Measurements from ENCODE around the gene ARVCF. TPM values are rescaled to one million over a fixed set of nuclear protein-coding genes. Genes with fewer than 3 reads are reported as not detected.

Gene ARVCF
- total and polyA plus RNA-seq, 9 of the 15 experiments (the other 6 are each of a cell fraction or from before 2014, with no cell fraction given), result 0.03 to 97.4 (median 15.6) TPM

DNA sequence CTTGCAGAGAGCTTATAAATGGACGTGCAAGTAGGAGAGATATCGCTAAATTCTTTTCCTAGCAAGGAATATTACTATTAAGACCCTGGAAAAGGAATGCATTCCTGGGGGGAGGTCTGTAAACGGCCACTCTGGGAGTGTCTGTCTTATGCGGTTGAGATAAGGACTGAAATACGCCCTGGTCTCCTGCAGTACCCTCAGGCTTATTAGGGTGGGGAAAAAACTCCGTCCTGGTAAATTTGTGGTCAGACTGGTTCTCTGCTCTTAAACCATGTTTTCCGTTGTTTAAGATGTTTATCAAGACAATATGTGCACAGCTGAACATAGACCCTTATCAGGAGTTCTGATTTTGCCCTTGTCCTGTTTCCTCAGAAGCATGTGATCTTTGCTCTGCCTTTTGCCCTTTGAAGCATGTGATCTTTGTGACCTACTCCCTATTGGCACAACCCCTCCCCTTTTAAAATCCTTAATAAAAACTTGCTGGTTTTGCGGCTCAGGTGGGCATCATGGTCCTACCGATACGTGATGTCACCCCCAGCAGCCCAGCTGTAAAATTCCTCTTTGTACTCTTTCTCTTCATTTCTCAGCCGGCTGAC lies 81.4 kb downstream of the ARVCF start (continued):
- TF ChIP-seq HDAC2 (IDR thresholded peaks at IDR 0.05), result 0 out of 2 replicates have a peak, but pooled peaks have one; percentile 10
- TF ChIP-seq TRIM28 (IDR thresholded peaks at IDR 0.05), result peak; percentile 98
- peak; percentile 96 for TF ChIP-seq ZNF445 (CRISPR knock-in tag; IDR thresholded peaks at IDR 0.05; ENCODE audit: low read depth)
- TF ChIP-seq THRB (CRISPR knock-in tag; conservative IDR thresholded peaks at IDR 0.05), result peak; percentile 3; the same call in 1 of the 2 replicates
- TF ChIP-seq E2F8 (IDR thresholded peaks at IDR 0.05; ENCODE audit: low read depth, partially characterized antibody), result peak; percentile 20
- 0 out of 2 replicates have a peak, but pooled peaks have one; percentile 50 for TF ChIP-seq ZEB2 (IDR thresholded peaks at IDR 0.05)
- TF ChIP-seq, protein P1, sequence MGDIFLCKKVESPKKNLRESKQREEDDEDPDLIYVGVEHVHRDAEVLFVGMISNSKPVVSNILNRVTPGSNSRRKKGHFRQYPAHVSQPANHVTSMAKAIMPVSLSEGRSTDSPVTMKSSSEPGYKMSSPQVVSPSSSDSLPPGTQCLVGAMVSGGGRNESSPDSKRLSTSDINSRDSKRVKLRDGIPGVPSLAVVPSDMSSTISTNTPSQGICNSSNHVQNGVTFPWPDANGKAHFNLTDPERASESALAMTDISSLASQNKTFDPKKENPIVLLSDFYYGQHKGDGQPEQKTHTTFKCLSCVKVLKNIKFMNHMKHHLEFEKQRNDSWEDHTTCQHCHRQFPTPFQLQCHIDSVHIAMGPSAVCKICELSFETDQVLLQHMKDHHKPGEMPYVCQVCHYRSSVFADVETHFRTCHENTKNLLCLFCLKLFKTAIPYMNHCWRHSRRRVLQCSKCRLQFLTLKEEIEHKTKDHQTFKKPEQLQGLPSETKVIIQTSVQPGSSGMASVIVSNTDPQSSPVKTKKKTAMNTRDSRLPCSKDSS (IDR thresholded peaks at IDR 0.05; ENCODE audit: low read depth, partially characterized antibody), result peak; percentile 97
- TF ChIP-seq CBX1 (IDR thresholded peaks at IDR 0.05; ENCODE audit: low read depth), result 0 out of 2 replicates have a peak, but pooled peaks have one; percentile 57
- peak in 1 of 2 experiments; percentile 36; a peak in 2 of 4 replicates for TF ChIP-seq TEAD1 (CRISPR knock-in tag; IDR thresholded peaks at IDR 0.05)
- peak; percentile 28 for TF ChIP-seq POLR2B (IDR thresholded peaks at IDR 0.05; ENCODE audit: low read depth, partially characterized antibody)
- 0 out of 2 replicates have a peak, but pooled peaks have one; percentile 2 for TF ChIP-seq ZNF398 (CRISPR knock-in tag; IDR thresholded peaks at IDR 0.05)
- peak; percentile 45; the same call in 1 of the 2 replicates for TF ChIP-seq TEAD2 (tag; IDR thresholded peaks at IDR 0.05)

All from K562 (cell line).